Esophagus muscularis mucosa (tissue), 4 donors: Measurements from ENCODE around the gene ANKIB1. TPM values are rescaled to one million over a fixed set of nuclear protein-coding genes. Genes with fewer than 3 reads are reported as not detected.
"Not testable (repeated sequence)": the region's sequence is repeated elsewhere in the genome, so short reads cannot be mapped to it uniquely, and the experiment has no call there.

Experiments
- DNase-seq: peaks from one replicate; pipeline ENCODE4 v3.0.0-alpha.2; 2017; ENCODE audit errors: extremely low spot score
- H3K27ac ChIP-seq, 4 donors: fragments of 200-600 bp; sonication (generic); replicated peaks in 1 of 4; 1 replicate in 3 of 4; 2 replicates in 1 of 4; pipeline ENCODE4 v1.5.1; 2016 to 2019; ENCODE audit warnings: mild to moderate bottlenecking in 1 of 4
- H3K27me3 ChIP-seq, 4 donors: fragments of 200-600 bp; sonication (generic); one replicate each; pipeline versions ENCODE4 v1.5.1 to v1.6.0; 2016 to 2019
- H3K36me3 ChIP-seq, 4 donors: fragments of 200-600 bp; sonication (generic); one replicate each; pipeline ENCODE4 v1.5.1; 2016 to 2019
- H3K4me1 ChIP-seq, 4 donors: fragments of 200-600 bp; sonication (generic); one replicate each; pipeline ENCODE4 v1.5.1; 2016 to 2019
- H3K4me3 ChIP-seq, 4 donors: fragments of 200-600 bp; sonication (generic); 1 replicate in 2 of 4; 2 replicates in 2 of 4; pipeline ENCODE4 v1.5.1; 2016 to 2019; ENCODE audit warnings: mild to moderate bottlenecking in 4 of 4, moderate library complexity in 1 of 4
- H3K9me3 ChIP-seq, 4 donors: fragments of 200-600 bp; sonication (generic); 1 replicate in 3 of 4; 2 replicates in 1 of 4; pipeline ENCODE4 v1.5.1; 2016 to 2019
- EP300 ChIP-seq: sonication (generic); formaldehyde crosslinking; IDR thresholded peaks from one replicate; pipeline ENCODE4 v1.6.1; 2017; ENCODE audit warnings: antibody characterized with exemption
- POLR2A ChIP-seq: fragments of 450-650 bp; IDR thresholded peaks from one replicate; pipeline ENCODE4 v1.6.1; 2017; ENCODE audit warnings: antibody characterized with exemption, moderate library complexity, mild to moderate bottlenecking, low read depth
- POLR2AphosphoS5 ChIP-seq, 2 donors: sonication (generic); formaldehyde crosslinking; IDR thresholded peaks; one replicate each; pipeline ENCODE4 v1.6.1; 2017; ENCODE audit warnings: antibody characterized with exemption in 2 of 2
- WGBS: methylation state at CpG from one replicate; pipeline ENCODE4 v1.1.5; 2018; 5-methylcytosine and 5-hydroxymethylcytosine counted together
- intact Hi-C: fragments of 100-400 bp; cut with DNase I; formaldehyde crosslinking; loops from one replicate; pipeline ENCODE4 v1.15.1; 2023
- total RNA-seq, 4 donors: library from RNA; depleted of rRNA; stranded (reverse); fragments of >200 nt; gene quantifications; one replicate each; pipeline versions ENCODE4 v1.1.0 to v1.2.1, GENCODE V29; 2016
- TF ChIP-seq, protein P1 (sequence below), 3 experiments: fragments of 200-600 bp in 2 of 3; fragments of 450-650 bp in 1 of 3; sonication (generic) in 2 of 3; IDR thresholded peaks; one replicate each; pipeline ENCODE4 v1.5.1; 2017 to 2019; ENCODE audit warnings: antibody characterized with exemption in 3 of 3, mild to moderate bottlenecking in 2 of 3, moderate library complexity in 1 of 3

Gene ANKIB1
- total RNA-seq, 4 donors from 2014 or later: 25.8 to 37.8 (median 28.6) TPM

DNA sequence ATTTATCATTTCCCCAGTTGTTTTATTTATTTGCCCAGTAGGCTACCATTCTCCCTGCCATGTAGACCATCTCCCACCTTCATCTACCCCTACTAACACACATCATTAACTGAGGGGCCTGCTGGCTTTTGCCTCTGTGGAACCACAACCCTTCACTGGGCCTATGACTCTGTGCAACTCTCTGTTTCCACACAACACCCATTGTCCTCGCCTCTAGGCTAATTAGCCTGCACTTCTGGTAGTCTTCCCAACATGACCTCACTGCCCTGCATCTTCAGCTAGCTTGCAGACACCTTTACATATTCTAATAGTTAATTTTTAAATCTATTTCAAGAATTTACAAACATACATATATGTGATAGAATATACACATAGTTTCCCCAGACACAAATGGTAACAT lies 7.5 kb downstream of the ANKIB1 start:
- Histone ChIP-seq H3K4me3 (no peak overlapping the region), H3K4me1 (peaks cover 8 to 20% (median 12%) of the 10 kb centered on the region in 4 donors), H3K27ac (no peak overlapping the region), H3K36me3 (no peaks in the 10 kb centered on the region), H3K9me3 (no peaks in the 10 kb centered on the region), H3K27me3 (no peaks in the 10 kb centered on the region)
- no peak for DNase-seq
- TF ChIP-seq POLR2AphosphoS5 (IDR thresholded peaks at IDR 0.05) (no peak), POLR2A (no peak), EP300 (no peak)
- TF ChIP-seq, protein P1, sequence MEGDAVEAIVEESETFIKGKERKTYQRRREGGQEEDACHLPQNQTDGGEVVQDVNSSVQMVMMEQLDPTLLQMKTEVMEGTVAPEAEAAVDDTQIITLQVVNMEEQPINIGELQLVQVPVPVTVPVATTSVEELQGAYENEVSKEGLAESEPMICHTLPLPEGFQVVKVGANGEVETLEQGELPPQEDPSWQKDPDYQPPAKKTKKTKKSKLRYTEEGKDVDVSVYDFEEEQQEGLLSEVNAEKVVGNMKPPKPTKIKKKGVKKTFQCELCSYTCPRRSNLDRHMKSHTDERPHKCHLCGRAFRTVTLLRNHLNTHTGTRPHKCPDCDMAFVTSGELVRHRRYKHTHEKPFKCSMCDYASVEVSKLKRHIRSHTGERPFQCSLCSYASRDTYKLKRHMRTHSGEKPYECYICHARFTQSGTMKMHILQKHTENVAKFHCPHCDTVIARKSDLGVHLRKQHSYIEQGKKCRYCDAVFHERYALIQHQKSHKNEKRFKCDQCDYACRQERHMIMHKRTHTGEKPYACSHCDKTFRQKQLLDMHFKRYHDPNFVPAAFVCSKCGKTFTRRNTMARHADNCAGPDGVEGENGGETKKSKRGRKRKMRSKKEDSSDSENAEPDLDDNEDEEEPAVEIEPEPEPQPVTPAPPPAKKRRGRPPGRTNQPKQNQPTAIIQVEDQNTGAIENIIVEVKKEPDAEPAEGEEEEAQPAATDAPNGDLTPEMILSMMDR (IDR thresholded peaks at IDR 0.05): no peak
- 88% methylated on average over 1 of the region's 1 CpG for WGBS
- intact Hi-C loops: no loop called here

DNA sequence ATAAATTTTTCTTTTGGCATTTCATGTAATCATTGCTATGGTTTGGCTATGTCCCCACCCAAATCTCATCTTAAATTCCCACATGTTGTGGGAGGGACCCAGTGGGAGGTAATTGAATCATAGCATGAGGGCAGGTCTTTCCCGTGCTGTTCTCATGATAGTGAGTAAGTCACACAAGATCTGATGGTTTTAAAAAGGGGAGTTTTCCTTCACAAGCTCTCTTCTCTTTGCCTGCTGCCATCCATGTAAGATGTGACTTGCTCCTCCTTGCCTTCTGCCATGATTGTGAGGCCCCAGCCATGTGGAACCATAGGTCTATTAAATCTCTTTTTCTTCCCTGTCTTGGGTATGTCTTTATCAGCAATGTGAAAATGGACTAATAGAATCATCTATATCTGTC lies 9.0 kb downstream of the ANKIB1 start:
- H3K9me3 ChIP-seq, H3K4me3 ChIP-seq, H3K36me3 ChIP-seq, H3K27me3 ChIP-seq, intact Hi-C loops, H3K27ac ChIP-seq, DNase-seq: not testable (repeated sequence)
- peaks cover 6 to 18% (median 11%) of the 10 kb centered on the region in 4 donors for H3K4me1 ChIP-seq
- WGBS: 96% methylated on average over 1 of the region's 1 CpG

DNA sequence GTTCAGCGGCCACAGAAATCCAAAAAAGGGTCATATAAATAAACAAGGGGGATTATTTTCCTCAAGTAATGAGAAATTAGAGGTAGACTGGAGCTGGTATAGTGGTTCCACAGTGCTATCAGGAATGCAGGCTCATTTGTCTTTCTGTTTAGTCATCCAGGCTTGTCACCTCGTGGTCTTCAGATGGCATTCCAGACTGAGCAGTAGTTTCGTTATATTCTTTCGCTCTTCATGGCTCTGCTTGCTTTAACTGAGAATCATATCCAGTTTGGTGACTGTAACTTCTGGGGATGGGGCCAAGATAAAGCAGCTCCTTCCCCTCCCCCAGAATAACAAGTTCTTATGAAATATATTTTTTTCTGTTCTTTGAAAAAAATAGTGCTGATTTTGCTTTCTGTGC lies 9.5 kb downstream of the ANKIB1 start:
- intact Hi-C loops: no loop called here
- Histone ChIP-seq H3K27ac (no peak overlapping the region), H3K27me3 (no peaks in the 10 kb centered on the region), H3K9me3 (no peaks in the 10 kb centered on the region), H3K4me3 (no peak overlapping the region), H3K36me3 (no peaks in the 10 kb centered on the region), H3K4me1 (peaks cover 6 to 18% (median 11%) of the 10 kb centered on the region in 4 donors)
- no peak for DNase-seq
- TF ChIP-seq EP300 (no peak), POLR2AphosphoS5 (IDR thresholded peaks at IDR 0.05) (no peak), POLR2A (no peak)
- TF ChIP-seq, protein P1 (IDR thresholded peaks at IDR 0.05): no peak
- 80% methylated on average over 4 of the region's 4 CpGs for WGBS

DNA sequence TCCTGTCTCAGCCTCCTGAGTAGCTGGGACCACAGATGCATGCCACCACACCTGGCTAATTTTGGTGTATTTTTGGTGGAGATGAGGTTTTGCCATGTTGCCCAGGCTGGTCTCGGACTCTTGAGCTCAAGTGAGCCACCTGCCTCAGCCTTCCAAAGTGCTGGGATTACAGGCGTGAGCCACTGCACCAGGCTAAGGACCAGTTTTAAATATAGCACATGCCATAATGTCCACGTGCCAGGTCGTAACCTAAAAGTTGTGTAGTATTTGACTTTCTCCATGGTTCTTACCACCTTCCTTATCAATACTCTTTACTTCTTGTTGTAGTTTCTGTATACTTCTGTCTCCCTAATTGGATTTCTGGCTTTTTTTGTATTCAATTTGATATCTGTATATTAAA lies 13.3 kb downstream of the ANKIB1 start:
- H3K4me3 ChIP-seq: no peak overlapping the region
- no peaks in the 10 kb centered on the region for H3K27me3 ChIP-seq
- H3K9me3 ChIP-seq: no peaks in the 10 kb centered on the region
- intact Hi-C loops: no loop called here
- DNase-seq: no peak
- WGBS: 94% methylated on average over 4 of the region's 4 CpGs
- peaks cover 6 to 8% (median 7%) of the 10 kb centered on the region in 4 donors for H3K4me1 ChIP-seq
- no peak for TF ChIP-seq EP300
- TF ChIP-seq, protein P1 (IDR thresholded peaks at IDR 0.05): no peak
- no peak for TF ChIP-seq POLR2AphosphoS5 (IDR thresholded peaks at IDR 0.05)
- no peak for TF ChIP-seq POLR2A
- H3K27ac ChIP-seq: no peak overlapping the region
- no peaks in the 10 kb centered on the region for H3K36me3 ChIP-seq

DNA sequence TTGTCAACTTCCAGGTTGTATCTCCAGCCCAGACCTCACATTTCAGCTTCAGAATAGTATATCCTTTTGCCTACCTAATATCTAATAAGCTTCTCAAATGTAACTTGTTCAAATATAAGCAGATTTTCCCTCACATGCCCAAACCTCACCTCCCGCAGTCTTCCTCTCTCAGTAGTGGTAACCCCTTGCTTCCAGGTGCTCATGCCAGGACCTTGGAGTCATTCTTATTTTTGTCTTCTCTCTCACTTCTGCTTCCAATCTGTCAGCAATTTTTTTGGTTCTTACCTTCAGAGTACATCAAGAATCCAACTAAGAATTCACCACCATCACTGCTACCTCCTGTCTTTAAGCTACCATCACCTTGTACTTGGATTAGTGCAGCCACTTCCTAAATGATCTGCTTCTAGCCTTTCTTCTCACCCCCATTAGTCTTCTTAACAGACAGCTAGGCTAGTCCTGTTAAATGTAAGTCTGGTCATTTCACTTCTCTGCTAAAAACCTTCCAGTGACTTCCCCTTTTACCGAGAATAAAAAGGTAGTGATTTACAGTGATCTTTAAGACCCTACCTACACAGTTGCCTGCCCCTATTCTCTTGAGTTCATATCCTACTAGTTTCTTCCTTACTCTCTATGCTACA lies 14.0 kb downstream of the ANKIB1 start:
- no peak for TF ChIP-seq POLR2A
- TF ChIP-seq, protein P1 (IDR thresholded peaks at IDR 0.05): no peak
- TF ChIP-seq EP300: no peak
- TF ChIP-seq POLR2AphosphoS5 (IDR thresholded peaks at IDR 0.05): no peak
- Histone ChIP-seq H3K4me1 (peaks cover 6 to 8% (median 7%) of the 10 kb centered on the region in 4 donors), H3K4me3 (no peak overlapping the region), H3K36me3 (no peaks in the 10 kb centered on the region), H3K9me3 (no peaks in the 10 kb centered on the region), H3K27ac (no peak overlapping the region), H3K27me3 (no peaks in the 10 kb centered on the region)
- no peak for DNase-seq
- WGBS: 91% methylated on average over 2 of the region's 2 CpGs
- intact Hi-C loops: no loop called here
